GM03348 (cell line): ENCODE results near the gene CTF1.

Source experiments
- DNase-seq: peaks from one replicate; pipeline ENCODE4 v3.0.0; 2012; ENCODE audit warnings: low spot score

CTF1 gene

DNA sequence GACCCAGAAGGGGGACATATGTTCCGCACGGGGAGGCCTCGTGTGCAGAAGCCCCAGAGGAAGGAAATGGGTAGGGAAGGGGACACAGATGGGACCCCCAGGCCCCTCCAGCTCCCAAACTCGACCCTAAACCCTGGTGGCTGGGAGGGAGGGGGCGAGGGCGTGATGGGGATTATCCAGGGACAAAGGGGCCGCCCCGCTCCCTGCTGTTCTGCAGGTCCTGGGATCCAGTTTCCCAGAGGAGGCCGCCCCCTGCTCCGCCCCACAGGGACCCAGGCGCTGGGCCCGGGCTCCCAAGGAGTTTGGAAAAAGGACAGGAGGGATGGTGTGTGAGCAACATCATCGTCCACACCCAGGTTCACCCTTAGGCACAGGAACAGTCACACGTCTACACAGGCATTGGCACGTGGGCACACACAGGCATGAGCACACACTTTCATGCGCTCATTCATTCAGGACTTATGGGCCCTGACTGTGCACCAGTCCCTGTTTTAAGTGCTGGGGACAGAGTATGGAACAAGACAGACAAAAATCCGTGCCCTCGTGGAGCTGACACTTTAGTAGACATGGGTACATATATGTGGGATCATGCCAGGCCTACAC lies 14.1 kb downstream of the CTF1 start:
- no peak for DNase-seq

DNA sequence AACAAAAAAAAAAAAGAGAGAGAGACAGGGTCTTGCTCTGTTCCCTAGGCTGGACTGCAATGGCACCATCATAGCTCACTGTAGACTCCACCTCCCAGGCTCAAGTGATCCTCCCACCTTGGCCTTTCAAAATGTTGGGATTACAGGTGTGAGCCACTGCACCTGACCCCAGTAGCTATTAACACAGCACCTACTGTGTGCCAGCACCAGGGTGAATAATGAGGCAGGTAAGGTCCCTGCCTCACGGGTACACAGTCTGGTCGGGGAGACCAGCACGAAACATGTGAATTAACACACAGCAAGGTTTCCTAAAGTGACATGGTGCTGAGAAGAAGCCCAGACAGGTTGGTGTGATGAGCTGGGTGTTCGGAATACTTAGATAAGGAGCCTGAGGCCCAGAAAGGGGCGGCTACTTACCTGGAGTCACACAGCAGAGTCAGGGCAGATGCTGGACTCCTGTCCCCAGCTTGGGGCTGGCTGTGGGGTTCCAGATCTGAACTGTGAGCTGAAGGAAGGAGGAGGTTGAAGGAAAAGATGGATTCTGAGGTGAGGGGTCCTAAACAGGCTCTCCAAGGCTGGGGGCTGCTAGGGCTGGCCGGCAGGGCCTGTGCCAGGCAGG lies 16.5 kb downstream of the CTF1 start:
- DNase-seq = no peak

DNA sequence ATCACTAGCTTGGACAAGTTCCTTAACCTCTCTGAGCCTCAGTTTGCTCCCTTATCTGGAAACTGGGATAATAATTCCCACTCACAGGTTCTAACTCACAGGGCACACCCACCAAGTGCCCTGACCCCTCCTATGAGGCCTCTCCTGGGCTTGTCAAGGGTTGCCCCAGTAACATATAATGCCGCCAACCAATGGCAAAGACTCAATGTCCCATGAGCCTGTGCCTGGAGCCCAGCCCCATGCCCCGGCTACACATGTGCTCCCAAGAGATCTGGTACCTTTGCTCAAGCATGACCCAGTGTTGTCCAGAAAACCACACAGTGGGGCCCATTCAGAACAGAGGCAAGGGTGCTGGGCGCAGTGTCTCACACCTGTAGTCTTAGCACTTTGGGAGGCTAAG lies 18.4 kb downstream of the CTF1 start:
- no peak for DNase-seq

DNA sequence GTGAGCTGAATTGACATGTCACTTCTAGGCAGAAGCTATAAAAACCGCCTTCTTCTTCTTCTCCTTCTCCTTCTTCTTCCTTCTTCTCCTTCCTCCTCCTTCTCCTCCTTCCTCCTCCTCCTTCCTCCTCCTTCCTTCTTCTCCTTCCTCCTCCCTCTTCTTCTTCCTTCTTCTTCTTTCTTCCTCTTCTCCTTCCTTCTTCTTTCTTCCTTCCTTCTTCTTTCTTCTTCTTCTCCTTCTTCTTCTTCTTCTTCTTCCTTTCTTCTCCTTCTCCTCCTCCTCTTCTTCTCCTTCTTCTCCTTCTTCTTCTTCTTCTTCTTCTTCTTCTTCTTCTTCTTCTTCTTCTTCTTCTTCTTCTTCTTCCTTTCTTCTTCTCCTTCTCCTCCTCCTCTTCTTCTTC lies 22.2 kb downstream of the CTF1 start:
- DNase-seq = no peak

GRCh38 chr16:30920891-30921290 lies 24.5 kb downstream of the CTF1 start:
- DNase-seq = no peak

GRCh38 chr16:30921459-30921747 lies 25.0 kb downstream of the CTF1 start:
- no peak for DNase-seq

- peak; percentile 87 for DNase-seq
These were observed 25.5 kb downstream of the CTF1 start for GRCh38 chr16:30921748-30922419.

DNA sequence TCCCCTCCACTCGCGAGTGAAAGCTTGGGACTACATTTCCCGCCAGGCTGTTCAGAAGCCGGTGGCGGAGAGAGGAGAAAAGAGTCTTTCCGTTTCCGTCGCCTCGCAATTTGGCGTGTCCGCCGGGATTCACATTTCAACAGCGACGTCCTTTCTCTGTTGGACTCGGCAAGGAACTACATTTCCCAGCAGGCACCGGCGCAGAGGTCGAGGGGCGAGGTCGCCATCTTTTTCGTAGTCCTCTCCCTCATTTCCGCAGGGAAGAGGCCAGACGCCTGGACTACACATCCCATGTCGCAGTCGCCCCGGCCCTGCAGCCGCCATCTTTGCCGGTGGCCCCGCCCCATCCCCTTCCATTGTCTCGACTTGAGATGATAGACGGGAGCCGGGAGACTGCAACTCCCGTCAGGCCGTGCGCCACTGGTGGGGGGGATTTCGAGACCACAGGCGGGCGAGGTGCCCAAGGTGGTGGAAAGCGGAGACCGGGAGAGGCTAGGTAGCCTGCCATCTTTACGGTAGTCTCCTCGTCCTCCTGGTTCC lies 26.1 kb downstream of the CTF1 start:
- peak; percentile 96 for DNase-seq

DNA sequence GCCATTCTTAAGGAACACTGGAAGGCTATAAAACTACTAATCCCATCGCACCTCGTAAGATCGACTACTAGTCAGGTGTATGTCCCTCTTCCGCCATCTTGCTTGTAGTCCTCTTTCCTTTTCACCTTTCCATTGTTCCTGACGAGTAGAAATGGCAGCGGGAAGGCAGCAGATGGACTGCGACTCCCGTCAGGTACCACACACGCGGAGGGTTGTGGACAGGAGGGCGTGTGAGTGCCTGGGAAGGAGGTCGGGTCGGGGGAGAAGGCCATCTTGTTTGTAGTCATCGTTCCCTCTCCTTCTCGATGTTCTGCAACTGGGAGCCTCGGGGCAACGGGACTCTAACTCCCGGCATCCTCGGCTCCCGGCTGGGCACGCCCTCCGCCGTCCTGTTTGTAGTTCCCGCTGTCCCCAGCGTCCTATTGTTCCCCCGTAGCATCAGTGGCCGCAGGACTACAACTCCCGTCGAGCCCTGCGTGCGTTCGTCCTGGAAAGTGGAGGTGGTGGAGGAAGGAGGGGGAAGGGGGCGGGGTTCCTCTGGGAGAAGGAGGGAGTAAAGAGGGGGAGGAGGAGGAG lies 26.6 kb downstream of the CTF1 start:
- DNase-seq = peak; percentile 97

- DNase-seq = no peak
These were observed 27.2 kb downstream of the CTF1 start, which contains the start of gene FBXL19 for GRCh38 chr16:30923554-30924075. Gene FBXL19 (plus strand): TSS chr16:30923572. CDS start chr16:30925755, 2,183 bp downstream.

DNA sequence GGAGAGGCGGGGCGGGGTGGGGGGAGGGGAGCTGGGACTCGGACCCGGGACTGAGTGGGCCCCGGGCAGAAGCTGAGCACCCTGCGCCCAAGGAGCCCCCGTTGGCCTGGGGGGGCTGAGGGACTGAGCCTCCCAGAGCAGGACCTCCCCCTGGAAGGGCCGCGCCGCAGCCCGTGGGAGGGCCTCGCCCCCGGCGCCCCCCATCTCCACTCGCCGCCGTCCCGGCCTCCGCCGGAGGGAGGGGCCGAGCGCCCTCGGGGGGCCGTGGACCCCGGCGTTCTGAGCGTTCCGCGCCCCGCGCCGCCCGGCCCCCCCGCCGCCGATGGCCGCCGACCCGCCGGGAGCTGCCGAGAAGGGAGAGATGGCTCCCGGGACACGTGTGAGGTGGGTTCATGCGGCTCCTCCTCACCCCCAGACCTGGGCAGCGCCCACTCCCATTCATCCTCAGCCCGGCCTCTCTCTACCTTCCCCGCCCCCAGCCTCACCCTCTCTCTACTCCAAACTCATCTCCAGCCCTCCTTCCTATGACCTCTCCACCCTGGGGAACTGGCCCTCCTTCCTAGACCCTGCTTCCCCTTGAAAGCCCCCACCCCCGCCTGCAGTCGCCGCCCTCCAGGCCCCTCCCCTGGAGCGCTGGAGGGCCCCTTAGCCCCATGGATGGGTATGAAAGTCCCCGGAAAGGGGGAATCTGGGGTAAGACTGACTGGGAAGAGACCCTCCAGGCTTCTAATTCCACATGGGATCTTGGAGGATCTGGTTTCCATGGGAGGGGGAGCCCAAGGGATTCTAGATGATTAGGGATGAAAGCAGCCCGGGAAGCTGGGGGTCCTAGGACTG lies 27.9 kb downstream of the CTF1 start:
- DNase-seq = peak; percentile 37

- no peak for DNase-seq
These were observed 28.7 kb downstream of the CTF1 start for GRCh38 chr16:30924913-30925631.

DNA sequence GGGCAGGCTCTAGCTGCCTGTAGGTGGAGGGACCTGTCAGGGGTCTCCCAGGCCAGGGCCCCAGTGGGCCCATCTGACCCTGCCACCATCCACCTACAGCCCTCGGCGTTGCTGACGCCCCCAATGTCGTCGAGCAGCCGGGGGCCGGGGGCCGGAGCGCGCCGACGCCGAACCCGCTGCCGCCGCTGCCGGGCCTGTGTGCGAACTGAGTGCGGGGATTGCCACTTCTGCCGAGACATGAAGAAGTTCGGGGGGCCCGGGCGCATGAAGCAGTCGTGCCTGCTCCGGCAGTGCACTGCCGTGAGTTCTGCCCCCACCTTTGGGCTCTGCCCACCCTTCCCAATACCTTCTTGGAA lies 29.2 kb downstream of the CTF1 start:
- no peak for DNase-seq

DNA sequence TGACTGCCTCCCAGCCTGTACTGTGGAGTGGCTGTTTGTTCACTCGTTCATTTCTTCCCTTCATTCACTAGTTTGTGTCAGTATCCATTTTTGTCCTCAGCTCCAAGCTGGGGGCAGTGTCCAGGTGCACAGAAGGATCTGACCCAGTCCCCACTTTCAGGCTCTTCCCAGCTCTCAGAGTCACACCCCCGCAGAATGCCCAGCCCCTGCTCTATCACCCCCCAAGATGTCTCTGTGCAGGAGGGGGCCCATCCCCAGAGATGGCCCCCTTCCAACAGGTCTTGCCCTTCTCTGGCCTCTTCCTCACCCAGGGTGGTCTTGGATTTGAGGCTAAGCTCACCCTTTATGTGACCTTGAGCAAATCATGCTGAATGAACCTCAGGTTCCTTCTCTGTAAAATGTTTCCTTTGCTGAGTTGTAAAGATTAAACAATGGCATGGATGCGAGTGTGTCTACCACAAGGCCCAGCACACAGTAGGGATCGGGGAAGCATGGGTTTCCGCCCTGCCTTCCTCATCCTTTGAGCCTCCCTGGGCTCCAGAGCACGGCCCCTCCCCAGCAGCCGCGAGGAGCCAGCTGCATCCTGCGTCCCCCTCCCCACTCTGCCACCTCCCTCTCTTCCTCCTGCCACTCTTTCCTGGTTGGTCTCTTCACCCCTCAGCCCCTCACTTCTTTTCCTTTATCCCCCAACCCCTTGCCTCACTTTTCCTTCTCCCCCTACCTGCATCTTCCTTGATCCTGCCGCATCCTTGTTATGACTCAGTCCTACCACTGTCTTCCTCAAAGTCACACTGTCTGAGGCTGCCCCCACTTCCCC lies 29.8 kb downstream of the CTF1 start:
- no peak for DNase-seq

DNA sequence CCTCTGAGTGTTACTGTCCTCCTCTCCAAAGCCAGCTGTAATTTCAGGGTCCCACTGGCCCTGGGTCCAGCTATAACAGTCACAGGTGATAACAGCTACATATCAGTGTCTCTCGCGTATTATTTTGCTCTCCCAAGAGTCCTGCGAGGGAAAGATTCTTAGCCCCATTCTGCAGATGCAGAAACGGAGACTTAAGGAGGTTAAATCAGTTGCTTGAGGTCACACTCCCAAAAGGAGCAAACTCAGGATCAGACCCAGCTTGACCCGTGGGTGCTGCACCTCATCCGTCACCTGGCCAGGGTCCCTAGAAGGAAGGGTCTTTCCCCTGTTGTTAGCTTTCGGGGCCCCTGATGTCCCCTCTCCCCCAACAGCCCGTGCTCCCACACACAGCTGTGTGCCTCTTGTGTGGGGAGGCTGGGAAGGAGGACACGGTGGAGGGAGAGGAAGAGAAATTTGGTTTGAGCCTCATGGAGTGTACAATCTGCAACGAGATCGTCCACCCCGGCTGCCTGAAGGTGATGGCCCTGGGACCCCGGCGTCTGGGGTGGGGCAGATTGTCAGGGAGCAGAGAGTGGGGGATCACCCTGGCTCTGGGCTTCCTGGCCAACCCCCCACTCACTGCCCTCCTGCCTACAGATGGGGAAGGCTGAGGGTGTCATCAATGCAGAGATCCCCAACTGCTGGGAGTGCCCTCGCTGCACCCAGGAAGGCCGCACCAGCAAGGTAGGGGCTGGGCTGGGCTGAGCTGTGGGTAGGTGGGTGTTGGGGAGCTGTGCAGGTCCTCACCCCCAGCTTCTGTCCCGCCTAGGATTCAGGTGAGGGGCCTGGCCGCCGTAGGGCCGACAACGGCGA lies 30.7 kb downstream of the CTF1 start:
- no peak for DNase-seq

DNA sequence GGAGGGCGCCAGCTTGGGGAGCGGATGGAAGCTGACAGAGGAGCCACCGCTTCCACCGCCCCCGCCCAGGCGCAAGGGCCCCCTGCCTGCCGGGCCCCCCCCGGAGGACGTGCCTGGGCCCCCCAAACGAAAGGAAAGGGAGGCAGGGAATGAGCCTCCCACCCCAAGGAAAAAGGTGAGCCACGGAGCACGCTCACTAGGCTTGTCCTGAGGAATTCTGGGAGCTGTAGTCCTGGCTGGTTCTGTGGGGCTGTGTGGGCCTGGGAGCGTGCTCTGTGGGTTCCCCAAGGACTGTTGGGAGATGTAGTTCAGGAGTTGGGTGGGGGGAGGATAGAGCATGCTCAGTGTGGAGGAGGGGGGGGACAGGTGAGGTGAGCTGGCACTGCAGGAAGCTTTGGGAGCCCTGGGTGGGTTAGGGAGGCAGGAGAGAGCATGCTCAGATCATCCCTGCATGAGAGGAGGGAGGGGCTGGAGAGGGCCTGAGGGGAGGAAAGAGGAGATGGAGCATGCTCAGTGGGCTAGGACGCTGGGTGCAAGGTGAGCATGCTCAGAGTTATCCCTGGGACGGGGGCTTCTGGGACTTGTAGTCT lies 31.5 kb downstream of the CTF1 start:
- no peak for DNase-seq

- no peak for DNase-seq
These were observed 32.0 kb downstream of the CTF1 start for GRCh38 chr16:30928390-30928789.

DNA sequence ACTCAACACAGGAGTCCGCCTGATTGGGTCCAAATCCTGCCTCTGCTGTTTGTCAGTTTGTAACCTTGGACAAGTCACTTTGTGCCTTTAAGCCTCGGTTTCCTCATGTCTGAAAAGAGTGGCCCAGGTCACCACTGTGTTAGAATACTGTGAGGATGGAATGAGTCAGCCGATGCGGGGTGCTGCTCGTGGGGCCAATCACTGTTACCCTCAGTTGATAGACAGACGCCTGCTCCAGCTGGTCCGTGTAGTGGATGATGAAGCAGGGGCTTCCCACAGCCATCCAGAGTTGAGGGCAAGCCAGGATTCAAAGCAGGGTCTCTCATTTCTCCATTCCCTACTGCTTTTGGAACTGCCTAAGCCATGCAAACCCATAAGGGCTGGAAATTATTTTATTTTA lies 32.8 kb downstream of the CTF1 start:
- no peak for DNase-seq

GRCh38 chr16:30930160-30930571 lies 33.8 kb downstream of the CTF1 start:
- no peak for DNase-seq
